Measurements from ENCODE around the gene COL12A1.

COL12A1 gene

GRCh38 chr6:75142721-75143120 is 63.1 kb downstream of the COL12A1 start:
- DNase-seq: no peak

- no peak for DNase-seq
Observed at GRCh38 chr6:75135876-75136275, 70.0 kb downstream of the COL12A1 start.

- DNase-seq: no peak
Observed at GRCh38 chr6:75135450-75135849, 70.4 kb downstream of the COL12A1 start.

GRCh38 chr6:75130784-75131183 is 75.1 kb downstream of the COL12A1 start:
- no peak for DNase-seq

- no peak for DNase-seq
Observed at GRCh38 chr6:75128878-75129570, 76.8 kb downstream of the COL12A1 start.

GRCh38 chr6:75126518-75126917 is 79.3 kb downstream of the COL12A1 start:
- no peak for DNase-seq

- DNase-seq: no peak
Observed at GRCh38 chr6:75124983-75125382, 80.9 kb downstream of the COL12A1 start.

- no peak for DNase-seq
Observed at GRCh38 chr6:75124085-75124484, 81.8 kb downstream of the COL12A1 start.

- no peak for DNase-seq
Observed at GRCh38 chr6:75118925-75119515, 86.8 kb downstream of the COL12A1 start.

- no peak for DNase-seq
Observed at GRCh38 chr6:75117701-75118100, 88.2 kb downstream of the COL12A1 start.

- DNase-seq: no peak
Observed at GRCh38 chr6:75116946-75117345, 88.9 kb downstream of the COL12A1 start.

- DNase-seq: no peak
Observed at GRCh38 chr6:75115481-75115880, 90.4 kb downstream of the COL12A1 start.

- no peak for DNase-seq
Observed at GRCh38 chr6:75114806-75115205, 91.0 kb downstream of the COL12A1 start.

- DNase-seq: no peak
Observed at GRCh38 chr6:75114195-75114594, 91.7 kb downstream of the COL12A1 start.

- DNase-seq: no peak
Observed at GRCh38 chr6:75113446-75113845, 92.4 kb downstream of the COL12A1 start.

GRCh38 chr6:75109765-75110164 is 96.1 kb downstream of the COL12A1 start:
- no peak for DNase-seq

- no peak for DNase-seq
Observed at GRCh38 chr6:75109022-75109421, 96.8 kb downstream of the COL12A1 start.

GRCh38 chr6:75108333-75108974 is 97.4 kb downstream of the COL12A1 start:
- no peak for DNase-seq

- DNase-seq: no peak
Observed at GRCh38 chr6:75107913-75108312, 97.9 kb downstream of the COL12A1 start.

GRCh38 chr6:75106426-75106825 is 99.4 kb downstream of the COL12A1 start:
- DNase-seq: no peak

- no peak for DNase-seq
Observed at GRCh38 chr6:75103431-75103830, 102.4 kb downstream of the COL12A1 start.

- no peak for DNase-seq
Observed at GRCh38 chr6:75102301-75102700, 103.6 kb downstream of the COL12A1 start.

- DNase-seq: no peak
Observed at GRCh38 chr6:75101896-75102295, 104.0 kb downstream of the COL12A1 start.

- DNase-seq: no peak
Observed at GRCh38 chr6:75098709-75099108, 107.1 kb downstream of the COL12A1 start.
